Measurements from ENCODE around the gene KLHL29.

DNA sequence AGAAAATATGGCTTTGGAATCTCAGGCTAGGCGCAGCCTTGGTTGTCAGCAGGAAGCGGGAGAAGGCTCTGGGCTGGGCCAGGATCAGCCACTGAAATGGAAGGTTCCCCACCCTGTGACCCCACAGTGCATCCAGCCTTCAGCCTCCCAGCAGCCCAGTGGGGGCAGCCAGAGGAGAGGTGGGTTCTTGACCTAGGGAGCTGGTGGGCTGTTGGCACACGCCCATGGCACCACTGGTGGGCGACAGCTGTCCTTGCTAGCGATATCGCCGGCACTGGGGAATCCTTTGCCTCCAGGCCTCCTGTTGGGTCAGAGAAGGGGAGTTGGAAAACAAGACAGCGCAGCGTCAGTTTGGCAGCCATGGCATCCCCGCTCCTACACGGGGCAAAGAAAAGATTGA, 92.4 kb downstream of the KLHL29 start:
- TF ChIP-seq, protein P1, sequence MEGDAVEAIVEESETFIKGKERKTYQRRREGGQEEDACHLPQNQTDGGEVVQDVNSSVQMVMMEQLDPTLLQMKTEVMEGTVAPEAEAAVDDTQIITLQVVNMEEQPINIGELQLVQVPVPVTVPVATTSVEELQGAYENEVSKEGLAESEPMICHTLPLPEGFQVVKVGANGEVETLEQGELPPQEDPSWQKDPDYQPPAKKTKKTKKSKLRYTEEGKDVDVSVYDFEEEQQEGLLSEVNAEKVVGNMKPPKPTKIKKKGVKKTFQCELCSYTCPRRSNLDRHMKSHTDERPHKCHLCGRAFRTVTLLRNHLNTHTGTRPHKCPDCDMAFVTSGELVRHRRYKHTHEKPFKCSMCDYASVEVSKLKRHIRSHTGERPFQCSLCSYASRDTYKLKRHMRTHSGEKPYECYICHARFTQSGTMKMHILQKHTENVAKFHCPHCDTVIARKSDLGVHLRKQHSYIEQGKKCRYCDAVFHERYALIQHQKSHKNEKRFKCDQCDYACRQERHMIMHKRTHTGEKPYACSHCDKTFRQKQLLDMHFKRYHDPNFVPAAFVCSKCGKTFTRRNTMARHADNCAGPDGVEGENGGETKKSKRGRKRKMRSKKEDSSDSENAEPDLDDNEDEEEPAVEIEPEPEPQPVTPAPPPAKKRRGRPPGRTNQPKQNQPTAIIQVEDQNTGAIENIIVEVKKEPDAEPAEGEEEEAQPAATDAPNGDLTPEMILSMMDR (IDR thresholded peaks at IDR 0.05; ENCODE audit: low read length), result no peak
- TF ChIP-seq EZH2 (optimal IDR thresholded peaks at IDR 0.05; ENCODE audit: low read depth, low read length), result no peak
